ENCODE data around the gene HIPK2.

The HIPK2 gene

DNA sequence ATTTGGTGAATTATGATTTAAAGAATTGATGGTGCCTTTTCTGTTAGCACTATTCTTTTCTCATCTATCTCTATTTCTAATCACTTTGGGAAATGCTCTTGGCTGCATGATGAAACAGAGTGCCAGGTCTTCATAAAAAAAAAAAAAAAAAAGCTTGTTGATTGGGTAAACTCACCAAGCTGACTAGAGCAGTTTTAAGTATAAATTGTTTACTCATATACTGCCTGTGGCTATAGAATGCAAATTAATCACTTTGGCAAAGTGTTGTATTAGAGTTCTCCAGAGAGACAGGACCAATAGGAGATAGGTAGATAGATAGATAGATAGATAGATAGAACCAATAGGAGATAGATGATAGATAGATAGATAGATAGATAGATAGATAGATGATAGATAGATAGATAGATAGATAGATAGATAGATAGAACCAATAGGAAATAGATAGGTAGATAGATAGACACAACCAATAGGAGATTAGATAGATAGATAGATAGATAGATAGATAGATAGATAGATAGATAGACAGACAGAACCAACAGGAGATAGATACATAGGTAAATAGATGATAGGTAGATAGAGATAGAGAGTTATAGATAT is 31.1 kb upstream of the HIPK2 start:
- DNase-seq (ENCODE audit: insufficient read length) (no peak), FAIRE-seq (no peak)
- TF ChIP-seq POLR2AphosphoS5 (IDR thresholded peaks at IDR 0.05; ENCODE audit: low read depth, low read length), result no peak
- TF ChIP-seq POLR2A (IDR thresholded peaks at IDR 0.05; ENCODE audit: low read depth, low read length), result no peak
- no peak for TF ChIP-seq TAF1 (IDR thresholded peaks at IDR 0.05; ENCODE audit: borderline replicate concordance, low read depth, low read length)

GRCh38 chr7:139808427-139808826 is 30.6 kb upstream of the HIPK2 start:
- DNase-seq (ENCODE audit: insufficient read length) (no peak), FAIRE-seq (no peak)
- TF ChIP-seq TAF1 (IDR thresholded peaks at IDR 0.05; ENCODE audit: borderline replicate concordance, low read depth, low read length), result no peak
- TF ChIP-seq POLR2A (IDR thresholded peaks at IDR 0.05; ENCODE audit: low read depth, low read length), result no peak
- TF ChIP-seq POLR2AphosphoS5 (IDR thresholded peaks at IDR 0.05; ENCODE audit: low read depth, low read length), result no peak

- no peak for TF ChIP-seq TAF1 (IDR thresholded peaks at IDR 0.05; ENCODE audit: borderline replicate concordance, low read depth, low read length)
- TF ChIP-seq POLR2AphosphoS5 (IDR thresholded peaks at IDR 0.05; ENCODE audit: low read depth, low read length), result no peak
- no peak for TF ChIP-seq POLR2A (IDR thresholded peaks at IDR 0.05; ENCODE audit: low read depth, low read length)
- FAIRE-seq (no peak), DNase-seq (ENCODE audit: insufficient read length) (no peak)
These were observed 29.2 kb upstream of the HIPK2 start for GRCh38 chr7:139807009-139807408.

DNA sequence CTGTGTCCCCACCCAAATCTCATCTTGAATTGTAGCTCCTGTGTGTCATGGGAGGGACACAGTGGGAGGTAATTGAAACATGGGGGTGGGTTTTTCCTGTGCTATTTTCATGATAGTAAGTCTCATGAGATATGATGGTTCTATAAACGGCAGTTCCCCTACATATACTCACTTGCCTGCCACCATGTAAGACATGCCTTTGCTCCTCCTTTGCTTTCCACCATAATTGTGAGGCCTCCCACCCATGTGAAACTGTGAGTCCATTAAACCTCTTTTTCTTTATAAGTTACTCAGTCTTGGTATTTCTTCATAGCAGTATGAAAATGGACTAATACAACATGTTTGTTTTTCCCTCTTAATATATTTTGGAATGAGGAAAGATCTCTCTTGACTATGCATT is 26.8 kb upstream of the HIPK2 start:
- DNase-seq (ENCODE audit: insufficient read length) (no peak), FAIRE-seq (no peak)
- no peak for TF ChIP-seq POLR2AphosphoS5 (IDR thresholded peaks at IDR 0.05; ENCODE audit: low read depth, low read length)
- no peak for TF ChIP-seq TAF1 (IDR thresholded peaks at IDR 0.05; ENCODE audit: borderline replicate concordance, low read depth, low read length)
- TF ChIP-seq POLR2A (IDR thresholded peaks at IDR 0.05; ENCODE audit: low read depth, low read length), result no peak

- DNase-seq (ENCODE audit: insufficient read length) (no peak), FAIRE-seq (peak; percentile 33)
- TF ChIP-seq POLR2A (IDR thresholded peaks at IDR 0.05; ENCODE audit: low read depth, low read length) (no peak), TAF1 (IDR thresholded peaks at IDR 0.05; ENCODE audit: borderline replicate concordance, low read depth, low read length) (no peak), POLR2AphosphoS5 (IDR thresholded peaks at IDR 0.05; ENCODE audit: low read depth, low read length) (no peak)
These were observed 21.8 kb upstream of the HIPK2 start for GRCh38 chr7:139799586-139799985.

GRCh38 chr7:139798892-139799291 is 21.1 kb upstream of the HIPK2 start:
- DNase-seq (ENCODE audit: insufficient read length), result no peak
- no peak for FAIRE-seq
- TF ChIP-seq TAF1 (IDR thresholded peaks at IDR 0.05; ENCODE audit: borderline replicate concordance, low read depth, low read length), result no peak
- TF ChIP-seq POLR2AphosphoS5 (IDR thresholded peaks at IDR 0.05; ENCODE audit: low read depth, low read length), result no peak
- TF ChIP-seq POLR2A (IDR thresholded peaks at IDR 0.05; ENCODE audit: low read depth, low read length), result no peak

DNA sequence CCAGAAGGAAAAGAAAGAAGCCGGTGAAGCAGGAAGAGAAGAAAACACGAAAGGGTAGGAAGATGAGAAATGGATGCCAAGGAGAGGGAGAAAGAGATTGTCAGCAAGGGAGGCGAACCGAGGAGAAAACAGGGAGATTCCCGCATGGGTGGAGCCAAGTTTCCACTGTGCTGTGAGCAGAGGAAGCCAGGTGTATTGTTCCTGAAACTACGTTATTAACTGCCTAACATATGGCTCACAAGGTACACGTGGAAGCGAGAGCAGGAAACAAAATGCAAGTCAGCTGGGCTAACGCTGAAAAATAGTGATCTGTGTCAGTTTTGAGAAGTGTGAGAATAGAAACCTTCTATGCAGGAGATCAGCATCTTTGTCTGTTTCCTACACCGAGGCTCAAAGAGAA is 20.4 kb upstream of the HIPK2 start:
- peak; percentile 90 for FAIRE-seq
- DNase-seq (ENCODE audit: insufficient read length), result peak; percentile 18
- TF ChIP-seq TAF1 (IDR thresholded peaks at IDR 0.05; ENCODE audit: borderline replicate concordance, low read depth, low read length), result no peak
- no peak for TF ChIP-seq POLR2AphosphoS5 (IDR thresholded peaks at IDR 0.05; ENCODE audit: low read depth, low read length)
- no peak for TF ChIP-seq POLR2A (IDR thresholded peaks at IDR 0.05; ENCODE audit: low read depth, low read length)

GRCh38 chr7:139797607-139798006 is 19.8 kb upstream of the HIPK2 start:
- TF ChIP-seq POLR2A (IDR thresholded peaks at IDR 0.05; ENCODE audit: low read depth, low read length), result no peak
- TF ChIP-seq POLR2AphosphoS5 (IDR thresholded peaks at IDR 0.05; ENCODE audit: low read depth, low read length), result no peak
- TF ChIP-seq TAF1 (IDR thresholded peaks at IDR 0.05; ENCODE audit: borderline replicate concordance, low read depth, low read length), result no peak
- DNase-seq (ENCODE audit: insufficient read length), result no peak
- FAIRE-seq, result no peak

GRCh38 chr7:139791316-139791715 is 13.5 kb upstream of the HIPK2 start:
- no peak for FAIRE-seq
- no peak for DNase-seq (ENCODE audit: insufficient read length)
- TF ChIP-seq POLR2AphosphoS5 (IDR thresholded peaks at IDR 0.05; ENCODE audit: low read depth, low read length), result no peak
- no peak for TF ChIP-seq POLR2A (IDR thresholded peaks at IDR 0.05; ENCODE audit: low read depth, low read length)
- TF ChIP-seq TAF1 (IDR thresholded peaks at IDR 0.05; ENCODE audit: borderline replicate concordance, low read depth, low read length), result no peak

DNA sequence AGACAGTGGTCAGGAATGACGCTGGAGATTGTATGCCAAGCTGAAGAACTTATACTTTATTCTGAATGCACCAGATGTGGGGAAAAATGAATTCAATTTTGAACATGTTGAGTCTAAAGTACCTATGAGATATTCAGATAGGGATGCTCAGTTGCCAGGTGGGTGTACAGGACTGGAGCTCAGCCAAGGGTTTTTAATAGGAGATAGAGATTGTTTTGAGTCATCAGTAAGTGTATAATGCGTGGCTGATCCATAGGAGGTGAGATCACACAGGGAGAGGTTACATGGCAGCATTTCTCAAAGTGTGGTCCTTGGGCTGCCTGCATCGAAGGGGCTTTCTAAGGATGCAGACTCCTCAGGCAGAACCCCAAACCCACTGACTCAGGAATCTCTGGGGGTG is 6.8 kb upstream of the HIPK2 start:
- no peak for FAIRE-seq
- no peak for DNase-seq (ENCODE audit: insufficient read length)
- no peak for TF ChIP-seq POLR2AphosphoS5 (IDR thresholded peaks at IDR 0.05; ENCODE audit: low read depth, low read length)
- TF ChIP-seq TAF1 (IDR thresholded peaks at IDR 0.05; ENCODE audit: borderline replicate concordance, low read depth, low read length), result no peak
- TF ChIP-seq POLR2A (IDR thresholded peaks at IDR 0.05; ENCODE audit: low read depth, low read length), result no peak

DNA sequence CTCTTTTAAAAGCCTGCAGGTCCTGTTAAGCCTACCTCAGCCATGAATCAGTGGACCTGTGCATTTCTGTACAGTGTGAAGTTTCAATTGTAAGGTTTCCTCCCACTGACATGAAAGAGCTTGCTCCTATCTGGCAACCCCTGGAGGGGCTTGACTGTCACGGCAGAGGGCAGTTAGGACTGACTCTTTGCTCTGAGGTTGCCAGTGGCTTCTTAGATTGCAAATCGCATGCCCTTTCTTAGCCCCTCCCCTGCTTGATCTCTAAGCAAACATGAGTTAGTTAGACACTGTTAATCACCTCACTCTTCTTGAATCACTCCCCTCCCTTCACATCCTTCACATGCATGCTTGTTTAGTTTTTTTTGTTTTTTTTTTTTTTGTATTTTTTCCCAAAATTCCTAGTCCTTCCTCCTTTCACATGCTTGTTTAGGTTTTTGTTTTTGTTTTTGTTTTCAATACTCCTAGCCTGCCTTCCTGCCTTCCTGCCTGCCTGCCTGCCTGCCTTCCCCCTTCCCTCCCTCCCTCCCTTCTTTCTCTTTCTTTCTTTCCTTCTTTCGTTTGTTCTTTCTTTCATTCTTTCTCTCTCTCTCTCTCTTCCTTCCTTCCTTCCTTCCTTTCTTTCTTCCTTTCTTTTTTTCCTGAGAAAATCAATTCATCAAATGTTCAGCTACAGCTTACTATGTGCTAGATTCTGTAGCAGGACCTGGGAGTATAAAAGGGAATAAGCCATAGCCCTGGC is 6.0 kb upstream of the HIPK2 start:
- TF ChIP-seq POLR2A (IDR thresholded peaks at IDR 0.05; ENCODE audit: low read depth, low read length) (no peak), POLR2AphosphoS5 (IDR thresholded peaks at IDR 0.05; ENCODE audit: low read depth, low read length) (no peak), TAF1 (IDR thresholded peaks at IDR 0.05; ENCODE audit: borderline replicate concordance, low read depth, low read length) (no peak)
- DNase-seq (ENCODE audit: insufficient read length) (no peak), FAIRE-seq (no peak)

DNA sequence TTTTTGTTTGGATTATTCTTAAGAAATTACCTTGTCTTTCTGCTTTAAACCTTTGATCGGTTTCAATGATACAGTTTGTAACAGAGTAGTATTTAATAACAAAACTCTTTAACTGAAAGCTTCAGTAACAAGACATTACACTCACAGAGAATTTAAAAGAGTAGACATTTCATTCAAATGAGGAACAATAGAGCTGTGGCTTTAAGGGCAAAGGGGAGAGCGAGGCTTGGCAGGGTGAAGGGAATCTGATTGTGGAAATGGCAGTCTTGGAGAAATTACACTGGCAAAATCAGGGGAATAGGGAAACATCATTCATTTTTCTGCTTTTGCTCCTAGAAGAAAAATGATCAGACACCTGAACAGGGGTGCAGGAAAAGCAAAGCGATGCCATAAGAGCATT is 5.1 kb upstream of the HIPK2 start:
- DNase-seq (ENCODE audit: insufficient read length) (no peak), FAIRE-seq (no peak)
- no peak for TF ChIP-seq POLR2A (IDR thresholded peaks at IDR 0.05; ENCODE audit: low read depth, low read length)
- TF ChIP-seq POLR2AphosphoS5 (IDR thresholded peaks at IDR 0.05; ENCODE audit: low read depth, low read length), result no peak
- TF ChIP-seq TAF1 (IDR thresholded peaks at IDR 0.05; ENCODE audit: borderline replicate concordance, low read depth, low read length), result no peak
